Adipose tissue (tissue), 3 donors: ENCODE results near the gene LIPC. TPM values are rescaled to one million over a fixed set of nuclear protein-coding genes. Genes with fewer than 3 reads are reported as not detected.

Experiments
- H3K27ac ChIP-seq: one replicate; pipeline ENCODE4 v1.5.1; 2013; ENCODE audit warnings: low read depth, low read length
- WGBS, 3 donors: extraction: QIAGEN DNeasy Blood & Tissue Kit; methylation state at CpG; one replicate each; pipeline ENCODE4 v1.1.7; 2013; 5-methylcytosine and 5-hydroxymethylcytosine counted together
- polyA plus RNA-seq, 3 donors: library from polyadenylated mRNA; stranded (reverse); fragments of 200-250 nt; gene quantifications; one replicate each; pipeline ENCODE4 v1.2.3, GENCODE V29; 2013
- donor health status: healthy with polysubstance abuse.
- donor health status: Bipolar disorder and iron deficiency.
- donor health status: healthy.

Gene LIPC
- polyA plus RNA-seq, 3 donors, result 0.28 to 0.56 (median 0.40) TPM

DNA sequence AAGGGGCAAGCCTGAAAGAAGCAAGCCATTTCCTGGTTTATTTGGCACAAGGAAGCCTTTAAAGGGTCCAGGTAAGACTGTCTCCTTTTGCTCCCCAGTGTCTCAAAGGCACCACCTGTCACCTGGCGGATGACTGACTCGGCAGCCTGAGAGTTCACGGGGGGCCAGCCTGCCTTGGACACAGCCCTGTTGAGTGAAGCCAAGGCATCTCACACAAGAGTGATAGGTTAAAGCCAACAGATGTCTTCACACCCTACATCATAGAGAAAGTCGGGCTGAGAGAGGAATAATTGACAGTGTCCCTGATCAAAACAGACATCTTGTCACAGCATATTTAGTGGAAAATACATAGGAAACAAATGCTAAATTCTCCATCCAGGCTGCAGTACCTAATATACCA, 28.2 kb upstream of the LIPC start:
- 78 to 85% (median 84%) methylated on average over 4 of the region's 4 CpGs for WGBS, 3 donors

GRCh38 chr15:58404020-58404419, 27.8 kb upstream of the LIPC start:
- WGBS, 3 donors, result 86 to 94% (median 94%) methylated on average over 5 of the region's 5 CpGs
- no peak overlapping the region for H3K27ac ChIP-seq

More for the DNA sequence above, 28.2 kb upstream of the LIPC start:
- H3K27ac ChIP-seq, result no peak overlapping the region

- H3K27ac ChIP-seq, result no peak overlapping the region
- WGBS, 3 donors, result 67 to 85% (median 77%) methylated on average over 2 of the region's 2 CpGs
Observed at GRCh38 chr15:58404722-58405121, 27.1 kb upstream of the LIPC start.

DNA sequence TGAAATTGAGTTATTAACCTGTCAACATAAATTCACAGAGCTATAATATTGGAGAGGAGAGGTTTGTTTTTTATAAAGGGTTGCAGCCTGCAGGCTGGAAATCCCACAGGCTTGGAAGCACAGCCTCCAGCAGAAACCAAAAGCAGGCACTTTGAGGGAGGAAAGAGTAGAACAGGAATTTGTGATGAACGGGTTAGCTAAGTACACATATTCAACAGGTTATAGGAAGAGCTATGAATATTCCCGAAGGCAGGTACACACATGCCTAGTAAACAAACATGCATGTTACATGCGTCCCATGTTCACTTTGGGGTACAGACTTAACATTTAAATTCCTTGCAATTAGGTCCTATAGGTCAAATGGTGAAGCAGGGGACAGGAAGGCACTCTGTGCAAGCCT, 25.9 kb upstream of the LIPC start:
- 77 to 84% (median 80%) methylated on average over 3 of the region's 3 CpGs for WGBS, 3 donors
- no peak overlapping the region for H3K27ac ChIP-seq

DNA sequence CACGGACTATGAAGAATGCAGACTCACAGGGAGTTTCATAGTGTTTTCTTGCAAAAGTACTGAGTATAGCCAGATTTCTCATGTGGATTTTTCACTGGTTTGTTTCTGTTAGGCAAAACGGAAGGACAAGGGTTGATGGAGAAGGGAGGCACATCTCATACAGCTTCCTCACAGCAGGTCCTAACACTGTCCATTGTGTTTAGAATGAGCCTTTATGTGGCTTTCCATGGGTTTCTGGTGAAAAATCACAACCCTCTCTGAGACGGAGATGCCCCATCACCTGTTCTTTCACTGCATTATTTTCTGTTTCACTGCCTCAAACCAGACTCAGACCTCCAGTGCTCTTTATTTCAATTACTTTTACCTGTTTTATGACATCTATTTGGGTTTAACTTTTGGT, 25.0 kb upstream of the LIPC start:
- no peak overlapping the region for H3K27ac ChIP-seq
- WGBS, 3 donors, result 86 to 90% (median 88%) methylated on average over 3 of the region's 3 CpGs

DNA sequence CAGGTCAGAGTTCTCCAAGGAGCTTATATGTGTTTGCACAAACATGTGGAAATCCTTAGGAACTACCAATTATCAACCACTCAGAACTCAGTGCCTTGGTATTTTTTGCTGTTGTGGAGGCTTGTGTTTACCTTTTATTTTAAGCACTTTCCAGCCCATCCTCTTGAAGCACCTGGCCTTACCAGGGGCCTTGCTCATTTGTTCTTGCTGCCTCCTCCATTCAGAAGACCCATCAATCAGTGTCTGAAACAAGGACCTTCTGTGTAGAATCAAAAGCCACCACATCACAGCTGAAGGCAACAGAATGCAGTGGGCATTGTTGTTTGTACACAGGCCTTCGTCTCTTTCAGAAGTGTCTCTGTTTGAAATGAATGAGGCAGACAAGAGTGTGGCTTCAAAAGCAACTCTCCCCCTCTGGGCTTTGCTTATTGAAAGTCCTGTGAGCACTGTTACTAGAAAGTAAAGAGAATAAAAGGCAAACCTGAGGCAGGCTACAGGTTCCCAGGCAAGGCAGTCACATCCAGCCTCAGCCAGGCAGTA, 24.5 kb upstream of the LIPC start:
- WGBS, 3 donors, result 75 to 98% (median 89%) methylated on average over 1 of the region's 1 CpG

DNA sequence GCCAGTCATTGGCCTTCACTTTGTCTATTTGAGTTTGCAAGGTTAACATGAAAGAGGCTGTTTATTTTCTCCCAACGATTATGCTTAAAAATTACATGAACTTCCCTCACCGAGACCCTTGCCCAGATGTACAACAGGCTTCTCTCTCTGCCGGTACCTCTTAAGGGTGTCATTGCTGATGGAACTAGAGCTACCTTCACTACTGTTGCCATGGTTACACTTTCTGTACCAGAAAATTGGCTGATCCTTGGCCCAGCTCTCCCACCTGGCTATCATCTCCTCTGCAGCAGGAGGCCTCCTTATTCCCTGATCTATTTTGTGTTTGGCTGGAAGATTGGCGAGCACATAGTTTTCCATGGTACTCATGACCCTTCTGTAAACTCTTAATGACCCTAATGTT, 24.0 kb upstream of the LIPC start:
- WGBS, 3 donors, result 79 to 89% (median 88%) methylated on average over 4 of the region's 4 CpGs
- H3K27ac ChIP-seq, result no peak overlapping the region

More for the DNA sequence above, 24.5 kb upstream of the LIPC start:
- H3K27ac ChIP-seq, result no peak overlapping the region

DNA sequence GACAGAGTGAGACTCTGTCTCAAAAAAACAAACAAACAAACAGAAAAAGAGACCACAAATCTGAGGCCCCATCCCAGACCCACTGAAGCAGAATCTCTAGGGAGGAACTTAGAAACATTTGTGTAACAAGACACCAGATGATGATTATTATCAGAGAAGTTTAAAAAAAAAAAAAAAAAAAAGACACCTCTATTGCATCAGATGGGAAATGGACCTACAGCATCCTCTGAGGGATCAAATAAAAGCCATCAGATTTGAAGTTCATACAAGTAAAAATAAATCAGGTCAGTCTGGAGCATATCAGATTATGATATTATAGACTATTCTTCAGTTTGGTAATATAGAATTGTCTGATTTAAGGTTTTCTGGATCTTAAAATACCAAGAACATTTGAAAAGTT, 21.9 kb upstream of the LIPC start:
- no peak overlapping the region for H3K27ac ChIP-seq

DNA sequence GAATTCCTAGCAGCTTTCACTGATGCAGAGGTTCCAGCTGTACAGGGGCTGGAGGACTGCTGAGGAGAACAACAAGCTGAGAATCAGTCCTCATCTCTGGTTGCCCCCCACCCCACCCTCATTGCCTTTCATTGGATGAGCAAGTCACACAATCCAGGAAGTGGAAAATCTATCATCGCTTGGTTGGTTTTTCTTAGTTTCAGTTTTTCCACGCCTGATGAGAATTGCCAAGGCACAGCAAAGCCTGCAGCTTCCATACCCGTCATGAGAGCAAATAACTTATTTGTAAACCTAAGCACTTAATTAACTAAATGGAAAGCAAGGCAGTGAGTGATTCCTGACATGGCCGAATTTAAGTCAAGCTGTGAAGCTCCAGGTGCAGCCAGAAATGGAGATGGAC, 21.4 kb upstream of the LIPC start:
- 56 to 71% (median 68%) methylated on average over 4 of the region's 4 CpGs for WGBS, 3 donors
- no peak overlapping the region for H3K27ac ChIP-seq

DNA sequence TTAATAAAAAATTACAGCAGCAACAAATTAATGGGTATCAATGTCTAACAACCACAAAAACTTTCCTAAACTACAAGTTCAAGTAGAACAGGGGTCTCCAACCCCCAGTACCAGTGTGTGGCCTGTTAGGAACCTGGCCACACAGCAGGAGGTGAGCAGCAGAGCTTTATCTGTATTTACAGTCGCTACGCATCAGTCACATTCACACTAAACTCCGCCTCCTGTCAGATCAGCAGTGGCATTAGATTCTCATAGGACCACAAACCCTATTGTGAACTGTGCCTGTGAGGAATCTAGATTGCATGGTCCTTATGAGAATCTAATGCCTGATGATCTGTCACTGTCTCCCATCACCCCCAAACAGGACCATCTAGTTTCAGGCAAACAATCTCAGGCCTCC, 18.5 kb upstream of the LIPC start:
- no peak overlapping the region for H3K27ac ChIP-seq
- 93 to 98% (median 96%) methylated on average over 3 of the region's 3 CpGs for WGBS, 3 donors

- H3K27ac ChIP-seq, result no peak overlapping the region
- 85 to 95% (median 92%) methylated on average over 3 of the region's 3 CpGs for WGBS, 3 donors
Observed at GRCh38 chr15:58415636-58416035, 16.2 kb upstream of the LIPC start.

- WGBS, 3 donors, result 76 to 92% (median 88%) methylated on average over 5 of the region's 5 CpGs
- no peak overlapping the region for H3K27ac ChIP-seq
Observed at GRCh38 chr15:58416963-58417362, 14.8 kb upstream of the LIPC start.

GRCh38 chr15:58418135-58418534, 13.7 kb upstream of the LIPC start:
- H3K27ac ChIP-seq, result no peak overlapping the region
- 72 to 94% (median 81%) methylated on average over 1 of the region's 1 CpG for WGBS, 3 donors

DNA sequence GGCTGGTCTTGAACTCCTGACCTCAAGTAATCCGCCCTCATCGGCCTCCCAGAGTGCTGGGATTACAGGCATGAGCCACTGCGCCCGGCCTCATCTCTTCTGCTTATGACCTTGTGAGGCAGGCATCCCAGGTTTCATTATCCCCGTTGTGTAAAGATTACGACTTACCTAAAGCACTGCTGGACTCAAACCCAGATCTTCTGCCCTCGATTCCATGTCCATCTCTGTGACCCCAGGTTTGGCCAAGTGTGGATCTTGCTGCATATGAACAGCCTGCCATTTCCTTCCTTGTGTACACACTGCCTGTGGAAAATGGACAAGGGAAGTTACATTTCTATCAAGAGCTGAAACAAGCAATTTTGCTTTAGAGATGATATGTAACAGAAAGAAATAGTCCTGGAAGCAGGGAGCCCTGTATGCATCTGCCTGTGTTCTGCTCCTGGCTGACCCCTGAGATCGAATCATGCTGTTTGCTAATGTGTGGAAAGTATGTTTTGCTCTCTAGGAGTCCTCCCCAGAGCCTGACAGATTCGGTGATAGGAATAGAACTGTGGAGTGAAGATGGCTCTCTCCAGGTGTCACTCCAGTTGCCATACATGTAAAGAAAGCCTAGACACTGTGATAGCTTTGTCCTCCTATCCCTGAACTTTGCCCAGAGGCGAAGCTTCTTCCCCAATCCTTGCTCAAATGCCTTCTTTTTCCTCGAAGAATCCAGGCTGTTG, 11.8 kb upstream of the LIPC start:
- H3K27ac ChIP-seq, result no peak overlapping the region
- WGBS, 3 donors, result 85 to 93% (median 93%) methylated on average over 11 of the region's 11 CpGs

- WGBS, 3 donors, result 43 to 73% (median 62%) methylated on average over 5 of the region's 5 CpGs
- H3K27ac ChIP-seq, result no peak overlapping the region
Observed at GRCh38 chr15:58420579-58421043, 11.2 kb upstream of the LIPC start.

DNA sequence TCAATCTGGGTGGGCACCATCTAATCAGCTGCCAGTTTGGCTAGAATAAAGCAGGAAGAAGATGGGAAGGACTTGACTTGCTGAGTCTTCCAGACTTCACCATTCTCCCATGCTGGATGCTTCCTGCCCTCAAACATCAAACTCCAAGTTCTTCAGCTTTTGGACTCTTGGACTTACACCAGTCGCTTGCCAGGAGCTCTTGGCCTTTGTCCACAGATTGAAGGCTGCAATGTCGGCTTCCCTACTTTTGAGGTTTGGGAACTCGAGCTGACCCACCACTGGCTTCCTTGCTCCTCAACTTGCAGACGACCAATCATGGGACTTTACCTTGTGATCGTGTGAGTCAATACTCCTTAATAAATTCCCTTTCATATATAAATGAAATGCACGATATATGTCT, 8.6 kb upstream of the LIPC start:
- WGBS, 3 donors, result 64 to 95% (median 84%) methylated on average over 6 of the region's 6 CpGs
- no peak overlapping the region for H3K27ac ChIP-seq

GRCh38 chr15:58423831-58424608, 7.8 kb upstream of the LIPC start:
- WGBS, 3 donors, result 82 to 90% (median 86%) methylated on average over 9 of the region's 9 CpGs
- H3K27ac ChIP-seq, result no peak overlapping the region

DNA sequence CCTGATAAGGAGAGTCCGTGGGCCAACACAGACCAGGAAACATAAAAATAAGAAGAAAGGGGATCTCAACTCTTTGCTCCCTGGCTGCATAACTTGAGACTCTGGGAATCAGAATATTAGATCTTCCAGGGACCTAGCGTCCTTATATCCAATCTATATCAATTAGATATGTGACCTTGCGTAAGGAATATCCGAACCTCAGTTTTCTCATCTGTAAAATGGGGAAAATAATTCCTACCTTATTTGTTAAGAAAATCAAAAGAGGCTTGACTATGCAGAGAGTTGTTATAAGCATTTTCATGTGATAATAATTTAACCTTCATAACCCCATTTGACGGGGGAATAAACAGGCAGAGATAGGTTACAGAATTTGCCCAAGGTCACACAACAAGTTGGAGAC, 7.1 kb upstream of the LIPC start:
- WGBS, 3 donors, result 70 to 87% (median 85%) methylated on average over 5 of the region's 5 CpGs
- H3K27ac ChIP-seq, result no peak overlapping the region

- 33 to 69% (median 57%) methylated on average over 3 of the region's 3 CpGs for WGBS, 3 donors
Observed at GRCh38 chr15:58425185-58425584, 6.6 kb upstream of the LIPC start.

DNA sequence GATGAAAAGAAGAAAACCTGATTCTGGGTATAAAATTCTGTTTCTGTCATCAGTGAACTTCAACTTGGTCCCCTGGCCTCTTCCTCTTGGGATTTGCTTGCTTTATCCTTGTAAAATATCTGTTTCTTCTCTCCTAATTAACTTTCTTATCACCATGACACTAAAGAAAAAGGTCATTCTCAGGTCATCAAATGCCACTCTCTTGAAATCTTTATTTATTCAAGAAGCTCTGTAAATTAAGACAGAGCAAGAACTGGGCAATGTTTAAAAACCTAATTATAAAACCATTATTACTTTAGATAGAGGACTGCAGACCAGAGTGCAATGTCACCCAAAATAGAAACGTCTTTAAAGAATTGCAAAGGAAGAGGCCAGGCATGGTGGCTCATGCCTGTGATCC, 6.0 kb upstream of the LIPC start:
- H3K27ac ChIP-seq, result no peak overlapping the region
- 43 to 78% (median 69%) methylated on average over 1 of the region's 1 CpG for WGBS, 3 donors

More at GRCh38 chr15:58425185-58425584, 6.6 kb upstream of the LIPC start:
- H3K27ac ChIP-seq, result no peak overlapping the region
